ENCODE results near the gene ERC1.

- TF ChIP-seq CTCF (conservative IDR thresholded peaks at IDR 0.05 in 1 of 2, IDR thresholded peaks at IDR 0.05 in 1 of 2; ENCODE audit: low read depth in 1 of 2, low read length in 2 of 2) (no peak), EZH2 (IDR thresholded peaks at IDR 0.05; ENCODE audit: low read length, missing control alignments) (no peak)
Measured at GRCh38 chr12:1339618-1340319, 348.7 kb downstream of the ERC1 start.
